ENCODE measurements around the gene CAB39.
"Not testable (repeated sequence)": the region's sequence is repeated elsewhere in the genome, so short reads cannot be mapped to it uniquely, and the experiment has no call there.

Gene CAB39

DNA sequence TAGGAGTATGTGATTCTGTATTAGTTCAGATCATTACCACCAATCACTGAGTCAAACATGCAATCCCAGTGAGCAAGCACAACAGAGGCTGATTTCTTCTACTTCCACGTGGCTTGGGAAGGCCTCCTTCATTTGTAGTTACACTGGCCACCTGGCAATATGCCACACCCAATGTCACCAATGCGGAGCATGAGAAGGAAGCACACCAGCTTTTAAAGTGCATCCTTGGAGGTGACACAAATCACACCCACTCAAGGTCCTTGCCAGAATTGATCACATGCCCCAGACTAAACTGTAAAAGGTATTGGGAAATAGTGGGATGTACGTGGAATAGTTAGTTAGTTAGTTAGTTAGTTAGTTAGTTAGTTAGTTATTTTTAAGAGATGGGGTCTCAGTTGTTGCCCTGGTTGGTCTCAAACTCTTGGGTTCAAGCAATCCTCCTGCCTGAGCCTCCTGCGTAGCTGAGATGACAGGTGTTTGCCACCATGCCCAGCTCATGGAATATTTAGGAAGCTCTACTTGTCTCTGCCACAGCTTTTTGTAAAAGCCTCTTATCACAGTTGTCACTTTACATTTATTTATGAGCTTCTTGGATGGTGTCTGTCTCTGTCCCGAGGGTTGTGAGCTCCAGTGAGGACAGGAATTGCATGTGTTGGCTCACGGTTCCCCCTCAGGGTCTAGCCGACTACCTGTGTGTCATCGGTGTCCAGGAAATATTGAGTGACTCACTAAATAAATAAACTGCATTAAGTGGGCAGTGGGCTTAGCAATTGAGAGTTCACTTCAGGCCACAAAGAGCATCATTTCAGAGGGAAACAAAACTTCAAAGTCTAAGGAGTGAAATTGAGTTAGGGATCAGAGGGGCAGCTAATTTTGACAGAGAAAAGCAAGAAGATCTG is 28.1 kb upstream of the CAB39 start:
- DNase-seq: no peak

DNA sequence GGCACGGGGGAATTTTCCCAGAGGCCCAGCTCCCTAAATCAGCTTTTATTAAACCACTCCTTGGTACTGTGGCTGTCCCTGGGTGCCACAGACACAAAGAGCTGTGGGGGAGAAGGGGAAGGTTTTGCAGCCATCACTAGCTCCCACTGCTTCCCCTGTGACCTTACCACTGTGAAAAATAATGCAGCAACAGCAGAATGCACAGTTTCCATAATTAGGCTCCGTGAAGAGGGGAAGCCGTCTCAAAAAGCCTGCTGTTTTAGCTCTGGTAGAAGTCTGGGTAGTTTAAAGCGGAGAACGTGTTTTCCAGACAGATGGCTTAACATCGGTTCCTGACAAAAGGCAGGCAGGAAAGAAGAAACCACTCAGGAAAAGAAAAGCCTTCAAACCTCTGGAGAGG is 27.5 kb upstream of the CAB39 start:
- no peak for DNase-seq

DNA sequence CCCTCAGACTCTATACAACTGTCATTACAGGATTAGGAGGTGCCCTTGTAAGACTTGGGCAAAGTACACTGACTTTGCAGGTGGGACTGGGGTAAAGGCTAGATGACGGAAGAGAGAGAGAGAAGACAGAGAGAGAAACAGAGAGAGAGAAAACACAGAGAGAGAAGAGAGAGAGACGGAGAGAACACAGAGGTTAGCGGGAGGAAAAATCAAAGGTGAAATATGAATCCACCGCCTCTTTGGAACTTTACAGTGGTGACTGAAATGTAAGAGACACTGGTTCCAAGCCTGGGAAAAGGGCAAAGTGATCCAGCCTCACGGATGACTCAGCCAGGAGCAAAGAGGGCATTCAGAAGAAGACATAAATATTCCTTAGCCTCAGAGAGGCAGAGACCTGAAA is 25.1 kb upstream of the CAB39 start:
- DNase-seq: no peak

DNA sequence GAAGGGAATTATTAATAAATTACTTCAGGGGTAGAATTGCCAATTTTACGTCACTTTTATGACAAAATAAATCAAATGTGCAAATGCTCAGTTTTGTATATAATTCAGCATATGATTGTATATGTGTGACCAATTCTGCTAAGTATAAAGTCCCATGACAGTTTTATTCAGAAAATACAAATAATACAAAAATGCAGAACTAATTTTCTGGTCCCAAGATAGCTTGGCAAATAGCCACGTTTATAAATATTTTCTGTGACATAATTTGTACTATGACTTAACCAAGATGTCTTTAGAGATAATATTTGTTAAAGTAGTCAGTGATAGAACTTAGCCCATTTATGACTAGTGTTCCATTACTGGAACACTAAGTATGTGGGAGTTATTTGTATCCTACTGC is 24.2 kb upstream of the CAB39 start:
- no peak for DNase-seq

DNA sequence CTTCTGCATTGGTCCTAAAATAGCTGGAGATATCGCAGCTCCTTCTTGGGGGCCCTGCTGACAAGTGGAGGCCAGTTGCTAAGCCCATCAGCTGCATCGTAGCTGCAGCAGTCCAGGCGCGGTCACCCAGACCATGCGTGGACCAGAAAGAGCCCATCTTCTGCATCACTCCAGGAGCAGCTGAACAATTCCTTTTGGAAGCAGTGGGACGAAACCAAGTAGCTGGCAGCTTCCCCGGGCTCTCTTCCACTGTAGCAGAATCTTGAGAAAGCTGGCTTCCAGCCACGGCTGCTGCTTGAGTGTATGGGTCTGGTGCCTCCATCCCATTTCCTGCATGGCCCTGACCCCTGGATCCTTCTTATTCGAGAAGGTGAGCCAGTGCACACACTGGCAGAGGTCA is 22.2 kb upstream of the CAB39 start:
- no peak for DNase-seq

DNA sequence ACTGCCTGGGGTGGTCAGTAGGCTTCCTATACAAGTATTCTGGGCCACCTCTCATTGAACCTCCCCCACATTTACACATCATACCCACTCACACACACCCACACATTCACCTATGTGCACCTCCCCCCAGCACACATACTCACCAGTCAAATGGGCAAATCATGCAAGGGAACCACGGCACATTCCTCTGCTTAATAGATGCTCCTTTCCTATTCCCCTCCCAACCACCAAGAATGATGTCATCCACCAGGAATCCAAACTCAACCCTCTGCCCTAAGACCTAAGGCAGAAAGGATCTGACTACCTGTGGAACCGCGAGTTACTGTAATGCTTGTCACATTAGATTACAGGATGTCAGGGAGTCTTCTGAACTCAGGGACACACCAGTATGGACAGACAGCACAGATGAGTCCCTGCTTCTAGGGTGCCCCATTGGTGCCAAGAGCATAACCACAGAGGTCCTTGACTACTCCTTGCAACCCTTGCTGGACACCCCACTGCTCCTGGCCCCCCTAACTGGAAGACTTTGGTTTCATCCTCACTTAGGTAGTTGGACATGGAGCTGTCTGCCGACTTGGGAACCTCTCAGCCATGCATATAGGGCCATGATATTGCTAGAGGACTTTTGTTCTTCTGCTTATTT is 21.5 kb upstream of the CAB39 start:
- DNase-seq: no peak

DNA sequence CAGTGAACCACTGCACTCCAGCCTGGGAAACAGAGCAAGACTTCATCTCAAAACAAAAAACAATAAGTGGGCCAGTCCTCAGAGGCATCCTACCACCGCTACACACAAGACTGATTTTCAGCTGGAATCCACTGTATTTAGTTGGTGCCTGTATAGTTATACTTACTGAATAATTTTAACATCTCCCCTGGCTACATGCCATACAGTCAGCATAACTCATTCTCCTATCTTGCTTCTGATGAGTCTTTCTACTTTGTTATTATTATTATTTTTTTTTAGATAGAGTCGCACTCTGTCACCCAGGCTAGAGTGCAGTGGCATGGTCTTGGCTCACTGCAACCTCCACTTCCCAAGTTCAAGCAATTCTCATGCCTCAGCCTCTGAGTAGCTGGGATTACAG is 19.9 kb upstream of the CAB39 start:
- DNase-seq: no peak

DNA sequence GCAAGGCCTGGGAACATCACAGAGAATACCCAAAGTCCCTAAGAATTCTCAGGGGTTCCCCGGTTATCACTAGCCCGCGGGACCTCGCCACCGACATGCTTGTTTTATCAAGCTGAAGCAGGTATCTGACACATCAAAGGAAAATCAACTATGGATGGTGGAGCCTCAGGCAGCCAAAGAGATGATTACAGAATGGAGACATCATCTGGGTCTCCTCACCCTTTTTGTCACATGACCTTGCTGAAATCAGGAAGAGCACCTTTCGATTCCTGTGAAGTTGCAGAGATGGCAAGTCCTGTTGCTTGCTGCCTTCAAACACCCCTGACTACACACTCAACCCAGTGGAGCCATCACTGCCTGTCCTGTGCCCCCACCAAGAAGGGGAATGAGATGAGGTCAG is 19.2 kb upstream of the CAB39 start:
- DNase-seq: no peak

DNA sequence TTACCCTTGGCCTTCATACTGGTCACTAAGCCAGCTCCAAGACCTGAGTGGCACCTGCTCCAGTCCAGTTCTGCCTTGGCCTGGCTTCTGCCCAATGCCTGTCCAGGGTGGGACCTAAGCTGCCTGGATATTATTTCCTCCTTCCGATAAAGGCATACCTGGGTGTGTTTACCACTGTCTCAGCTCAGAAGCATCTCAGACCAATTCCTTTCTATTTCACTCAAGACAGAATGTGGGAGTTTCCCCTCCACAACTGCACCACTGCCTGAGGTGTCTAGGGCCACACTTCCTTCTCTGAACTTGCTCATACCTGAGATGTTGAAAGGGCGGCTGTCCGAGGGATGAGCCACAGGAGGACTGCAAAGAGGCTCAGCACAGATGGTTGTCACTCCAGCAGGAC is 18.4 kb upstream of the CAB39 start:
- DNase-seq: no peak

DNA sequence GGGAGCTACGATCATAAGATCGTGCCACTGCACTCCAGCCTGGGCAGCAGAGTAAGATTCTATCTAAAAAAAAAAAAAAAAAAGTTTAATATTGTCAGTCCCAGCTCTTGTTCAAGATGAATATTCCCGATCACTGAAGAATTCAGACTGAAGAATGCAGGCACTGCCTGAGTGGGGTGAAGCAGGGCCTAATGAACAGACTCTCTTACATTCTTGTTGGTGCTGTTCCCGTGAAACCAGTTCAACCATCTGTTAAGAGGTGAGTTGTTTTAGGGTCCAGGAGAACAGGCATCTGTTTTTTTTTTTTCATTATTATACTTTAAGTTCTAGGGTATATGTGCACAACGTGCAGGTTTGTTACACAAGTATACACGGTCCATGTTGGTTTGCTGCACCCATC is 17.1 kb upstream of the CAB39 start:
- no peak for DNase-seq

DNA sequence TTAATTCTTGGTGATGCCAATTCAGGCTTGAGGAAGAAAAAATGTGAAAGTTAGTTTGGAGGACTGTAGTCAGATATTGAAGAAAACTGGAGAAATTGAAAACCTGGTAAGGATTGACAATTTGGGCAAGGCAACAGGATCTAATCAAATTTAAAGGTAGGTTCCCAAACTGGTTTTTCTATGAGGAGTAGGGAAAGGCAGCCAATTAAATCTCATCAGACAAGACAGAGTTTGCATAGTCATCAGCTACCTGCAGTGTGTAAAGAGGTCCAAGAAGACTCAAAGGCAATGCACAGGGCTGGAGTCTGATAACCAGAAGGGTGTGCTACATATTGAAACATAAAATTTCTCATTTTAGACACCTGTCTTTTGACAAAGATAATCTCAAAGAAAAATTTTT is 16.0 kb upstream of the CAB39 start:
- no peak for DNase-seq

DNA sequence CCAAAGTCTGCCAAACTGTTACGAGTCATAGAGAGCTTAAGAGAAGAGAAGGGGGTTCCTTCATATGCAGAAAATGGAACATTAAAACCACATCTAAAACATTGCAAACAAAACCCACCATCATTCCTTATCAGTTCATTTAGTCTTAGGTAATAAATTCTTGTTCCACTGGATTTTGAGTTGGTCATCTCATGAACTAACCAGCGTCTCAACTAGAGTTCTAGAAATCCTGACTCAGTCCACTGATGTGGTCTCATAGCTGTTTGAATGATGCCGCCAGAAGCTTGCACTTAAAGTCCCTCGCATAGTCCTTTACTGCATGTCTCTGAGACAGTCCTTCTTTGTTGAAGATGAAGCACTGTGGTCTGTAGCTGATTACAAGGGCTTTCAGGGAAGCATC is 15.0 kb upstream of the CAB39 start:
- DNase-seq: no peak

DNA sequence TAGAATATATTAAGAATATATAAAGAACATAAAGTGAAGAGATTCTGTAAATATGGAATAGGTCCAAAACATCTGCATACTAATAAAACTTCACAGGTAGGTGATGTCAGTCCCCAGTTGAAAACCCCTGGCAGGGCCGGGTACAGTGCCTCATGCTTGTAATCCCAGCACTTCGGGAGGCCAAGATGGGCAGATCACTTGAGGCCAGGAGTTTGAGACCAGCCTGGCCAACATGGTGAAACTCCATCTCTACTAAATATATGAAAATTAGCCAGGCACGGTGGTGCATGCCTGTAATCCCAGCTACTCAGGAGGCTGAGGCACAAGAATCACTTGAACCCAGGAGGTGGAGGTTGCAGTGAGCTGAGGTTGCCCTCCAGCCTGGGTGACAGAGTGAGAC is 13.9 kb upstream of the CAB39 start:
- DNase-seq: not testable (repeated sequence)

DNA sequence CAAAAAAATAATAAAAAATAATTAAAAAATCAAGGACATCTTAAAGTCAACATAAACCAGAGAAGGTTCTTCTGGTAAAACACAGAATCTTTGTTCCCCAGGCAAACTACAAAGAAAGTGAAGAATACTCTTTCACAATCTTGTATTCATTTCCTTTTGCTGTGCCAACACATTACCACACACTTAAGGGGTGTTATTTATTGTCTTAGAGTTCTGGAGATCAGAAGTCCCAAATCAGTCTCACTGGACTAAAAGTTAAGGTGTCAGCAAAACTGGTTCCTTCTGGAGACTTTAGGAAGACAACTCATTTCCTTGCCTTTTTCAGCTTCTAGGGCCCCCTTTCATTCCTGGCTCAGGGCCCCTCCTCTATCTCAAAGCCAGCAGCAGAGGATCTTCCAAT is 12.2 kb upstream of the CAB39 start:
- no peak for DNase-seq

DNA sequence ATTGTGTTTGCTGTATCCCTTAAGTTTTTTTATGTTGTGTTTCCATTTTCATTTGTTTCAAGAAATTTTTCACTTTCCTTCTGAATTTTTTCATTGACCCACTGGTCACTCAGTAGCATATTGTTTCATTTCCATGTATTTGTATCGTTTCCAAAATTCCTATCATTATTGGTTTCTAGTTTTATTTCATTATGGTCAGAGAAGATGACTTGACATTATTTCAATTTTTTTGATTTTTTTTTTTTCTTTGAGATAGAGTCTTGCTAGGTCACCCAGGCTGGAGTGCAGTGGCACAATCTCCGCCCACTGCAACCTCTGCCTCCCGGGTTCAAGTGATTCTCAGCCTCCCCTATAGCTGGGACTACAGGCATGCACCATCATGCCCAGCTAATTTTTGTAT is 11.3 kb upstream of the CAB39 start:
- no peak for DNase-seq

DNA sequence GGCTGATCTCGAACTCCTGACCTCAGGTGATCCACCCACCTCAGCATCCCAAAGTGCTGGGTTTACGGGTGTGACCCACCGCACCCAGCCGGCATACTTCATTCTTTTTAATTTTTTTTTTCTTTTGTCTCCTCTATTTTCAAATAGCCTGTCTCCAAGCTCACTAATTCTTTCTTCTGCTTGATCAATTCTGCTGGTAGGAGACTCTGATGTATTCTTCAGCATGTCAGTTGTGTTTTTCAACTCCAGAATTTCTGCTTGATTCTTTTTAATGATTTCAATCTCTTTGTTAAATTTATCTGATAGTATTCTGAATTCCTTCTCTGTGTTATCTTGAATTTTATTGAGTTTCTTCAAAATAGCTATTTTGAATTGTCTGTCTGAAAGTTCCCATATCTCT is 10.2 kb upstream of the CAB39 start:
- DNase-seq: not testable (repeated sequence)

DNA sequence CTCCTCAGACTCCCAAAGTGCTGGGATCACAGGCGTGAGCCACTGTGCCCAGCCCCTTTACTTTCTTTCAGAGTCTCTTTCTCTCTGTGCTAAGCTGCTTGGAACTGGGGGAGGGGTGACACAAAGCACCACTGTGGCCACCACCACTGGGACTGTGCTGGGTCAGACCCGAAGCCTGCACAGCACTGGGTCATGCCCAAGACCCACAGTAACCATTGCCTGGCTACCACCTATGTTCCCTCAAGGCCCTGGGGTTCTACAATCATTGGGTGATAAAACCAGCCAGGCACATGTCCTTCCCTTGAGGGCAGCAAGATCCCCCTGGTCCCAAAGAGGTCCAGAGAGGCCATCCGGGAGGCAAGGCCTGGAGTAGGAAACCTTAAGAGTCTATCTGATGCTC is 9.1 kb upstream of the CAB39 start:
- no peak for DNase-seq

DNA sequence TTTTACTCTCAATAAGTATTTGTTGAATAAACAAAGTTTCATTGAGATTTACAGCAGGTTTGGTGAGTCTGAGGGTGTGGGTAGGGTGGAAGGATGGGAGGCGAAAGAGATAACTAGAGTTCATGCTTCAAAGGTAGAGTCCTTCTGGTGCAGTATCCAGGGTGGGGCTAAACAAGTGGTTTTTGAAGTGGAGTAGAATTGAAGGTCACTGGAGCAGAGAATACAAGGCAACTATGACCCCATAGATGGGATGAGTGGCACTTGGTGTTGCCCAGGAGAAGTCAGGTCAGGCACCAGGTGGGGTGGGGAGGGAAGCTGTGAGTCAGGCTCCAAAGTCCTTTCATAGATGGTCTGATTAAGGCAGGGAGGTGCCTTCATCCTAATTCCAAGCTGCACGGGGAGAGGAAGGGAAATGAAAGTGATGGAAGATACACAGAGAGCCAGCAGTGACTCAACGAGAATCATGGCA is 6.6 kb upstream of the CAB39 start:
- no peak for DNase-seq

DNA sequence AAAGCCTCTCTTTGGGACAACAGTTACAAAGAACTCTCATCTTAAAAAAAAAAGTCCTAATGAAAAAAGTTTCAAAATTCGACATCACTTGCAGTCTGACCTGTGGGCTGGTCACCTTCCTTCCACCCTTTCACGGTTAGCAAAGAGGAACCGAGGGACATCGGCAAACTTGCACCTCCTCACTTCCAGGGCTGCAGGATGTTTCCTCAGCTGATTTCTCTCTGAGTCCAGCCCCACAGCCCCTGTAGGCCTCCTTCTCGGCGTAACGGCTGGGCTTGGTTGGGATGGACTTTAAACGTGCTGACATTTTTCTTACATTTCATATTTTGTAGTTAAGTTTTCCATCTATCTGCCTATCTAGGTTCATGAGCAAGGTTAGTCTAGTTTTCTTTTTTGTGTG is 5.7 kb upstream of the CAB39 start:
- no peak for DNase-seq

DNA sequence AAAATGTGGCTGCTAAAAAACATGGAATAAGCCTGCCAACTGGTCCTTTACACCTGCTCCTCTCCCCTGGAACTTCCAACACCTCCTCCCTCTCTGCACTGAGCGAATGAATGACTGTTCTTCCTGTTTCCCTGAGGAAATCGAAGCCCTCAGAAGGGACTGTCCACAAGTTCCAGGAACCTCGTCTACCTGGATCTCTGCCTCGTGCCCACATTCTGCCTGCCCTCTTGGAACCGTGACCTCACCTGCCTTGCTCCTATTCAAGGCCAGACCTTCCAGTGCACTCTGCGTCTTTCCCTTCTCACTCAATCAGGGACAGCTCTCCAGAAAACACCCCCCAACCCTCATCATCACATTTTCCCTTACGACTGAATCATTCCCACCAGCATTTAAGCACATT is 4.4 kb upstream of the CAB39 start:
- DNase-seq: no peak

DNA sequence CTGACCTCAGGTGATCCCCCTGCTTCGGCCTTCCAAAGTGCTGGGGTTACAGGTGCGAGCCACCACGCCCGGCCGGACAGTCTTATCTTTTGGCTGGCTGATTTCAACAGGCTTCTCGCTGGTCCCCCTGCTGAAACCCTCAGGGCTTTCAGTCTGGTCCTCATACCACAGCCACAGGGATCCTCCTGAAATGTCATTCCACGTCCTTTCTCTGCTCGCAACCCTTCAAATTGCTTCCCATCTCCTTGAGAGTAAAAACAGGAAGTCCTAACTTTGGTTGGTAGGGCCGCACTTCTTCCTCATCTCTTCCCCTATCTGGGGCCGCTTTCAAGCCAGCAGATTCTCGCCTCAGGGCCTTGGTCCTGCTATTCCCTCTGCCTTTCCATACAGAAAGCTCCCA is 1.4 kb upstream of the CAB39 start:
- DNase-seq: no peak

DNA sequence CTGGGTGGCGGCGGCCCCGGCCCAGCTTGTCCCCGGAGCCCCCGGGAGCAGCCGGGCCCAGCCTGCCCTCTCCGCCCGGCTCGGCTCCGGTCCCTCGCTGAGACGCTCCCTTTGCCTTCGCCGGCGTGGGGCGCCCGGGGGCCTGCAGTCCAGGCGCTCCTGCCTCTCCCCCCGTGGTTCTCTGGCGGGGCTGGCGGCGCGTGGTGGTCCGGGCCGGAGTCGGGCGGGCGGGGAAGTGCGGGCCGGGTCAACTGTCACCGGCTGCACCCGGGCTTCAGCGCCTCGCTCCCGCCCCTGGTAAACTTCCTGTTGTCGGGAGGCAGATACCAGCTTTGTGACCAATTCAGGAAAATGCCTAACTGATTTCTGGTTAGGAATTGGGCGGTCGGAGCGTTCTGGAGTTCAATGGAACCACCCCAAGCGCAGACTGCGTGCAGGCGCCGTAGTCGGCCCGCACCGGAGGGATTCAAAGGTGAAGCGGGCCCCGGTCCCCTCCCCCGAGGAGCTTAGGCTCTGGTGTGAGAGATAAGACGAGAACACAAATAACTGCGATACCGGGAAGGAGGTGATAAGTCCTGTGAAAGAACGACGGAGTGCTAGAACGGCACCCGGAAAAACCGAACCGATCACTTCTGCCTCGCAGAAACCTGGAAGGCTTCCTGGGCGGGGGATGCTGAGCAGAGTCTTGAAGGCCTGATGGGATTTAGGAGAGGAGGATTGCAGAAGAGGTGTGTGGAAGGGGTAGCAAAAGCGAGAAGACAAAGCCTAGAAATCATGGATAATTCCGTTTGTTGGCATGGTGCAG is 891 bp downstream of the CAB39 start:
- no peak for DNase-seq

DNA sequence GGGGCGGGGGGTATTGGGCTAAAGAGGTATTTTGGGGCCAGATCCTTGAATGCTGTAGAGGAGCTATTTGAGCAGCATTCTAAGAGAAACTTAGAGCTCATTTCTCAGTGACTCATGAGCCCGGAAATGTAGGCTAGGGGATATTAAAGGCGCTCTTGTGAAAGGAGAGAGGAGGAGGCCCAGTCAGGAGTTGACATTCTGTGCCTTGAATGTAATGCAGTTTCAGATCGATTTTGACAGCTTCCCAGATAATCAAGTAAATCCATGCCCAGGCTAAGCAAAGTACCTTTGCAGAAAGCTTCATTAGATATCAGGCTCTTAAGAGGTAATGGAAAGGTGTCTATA is 1.5 kb downstream of the CAB39 start:
- DNase-seq: no peak

DNA sequence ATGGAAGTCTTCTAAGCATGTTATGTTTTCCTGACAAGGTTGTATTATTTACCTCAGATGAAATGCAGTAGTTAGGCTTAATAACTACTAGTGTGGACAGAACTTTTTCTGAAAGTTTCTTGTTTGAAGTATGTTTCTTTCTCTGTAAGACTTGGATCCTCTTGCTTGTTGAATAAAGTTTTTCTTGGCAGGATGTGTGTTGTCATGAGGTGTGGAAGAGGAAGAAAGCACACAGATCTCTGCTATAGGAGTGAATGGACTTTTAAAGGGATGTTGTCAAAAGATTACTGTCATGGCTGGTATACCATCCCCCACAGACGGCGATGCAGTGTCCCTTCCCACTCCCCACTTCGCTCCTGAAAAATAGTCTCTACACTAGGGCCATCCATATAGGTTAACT is 2.6 kb downstream of the CAB39 start:
- no peak for DNase-seq

All from NCI-H1417 treated with DMSO at 0.1 percent for 48 hours (cell line).